ENCODE data around the gene EPB41.

DNA sequence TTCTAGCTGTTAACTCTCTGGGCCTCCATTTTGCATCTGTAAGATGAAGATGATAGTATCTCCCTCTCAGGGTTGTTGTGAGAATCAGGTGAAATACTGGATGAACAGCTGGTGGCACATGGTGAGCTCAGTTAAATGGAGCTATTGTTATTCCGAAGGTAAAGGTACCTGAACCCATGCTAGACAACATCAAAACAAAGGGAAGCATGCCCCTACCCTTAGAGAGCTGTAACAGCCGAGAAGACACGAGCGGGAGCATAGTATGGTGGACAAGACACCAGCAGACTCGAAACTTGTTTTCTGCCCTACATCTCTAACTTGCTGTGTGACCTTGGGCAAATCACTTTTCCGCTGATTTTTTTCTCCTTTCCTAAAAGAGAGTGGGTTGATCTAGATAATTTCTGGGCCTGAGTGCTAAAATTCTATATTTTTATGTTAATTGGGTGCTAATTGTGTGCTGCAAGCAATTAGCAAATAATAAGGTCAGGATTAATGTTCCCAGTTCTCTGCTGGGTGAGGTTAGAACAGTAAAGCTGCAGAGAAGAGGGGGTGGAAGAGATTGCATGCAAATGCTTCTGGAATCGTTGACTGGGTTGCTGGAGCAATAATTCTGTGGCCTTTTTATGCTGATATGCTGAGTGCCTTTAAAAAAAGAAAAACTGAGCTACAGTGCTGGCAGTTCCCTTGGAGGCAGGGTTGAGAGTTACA lies 198.5 kb downstream of the EPB41 start:
- TF ChIP-seq, protein P1, sequence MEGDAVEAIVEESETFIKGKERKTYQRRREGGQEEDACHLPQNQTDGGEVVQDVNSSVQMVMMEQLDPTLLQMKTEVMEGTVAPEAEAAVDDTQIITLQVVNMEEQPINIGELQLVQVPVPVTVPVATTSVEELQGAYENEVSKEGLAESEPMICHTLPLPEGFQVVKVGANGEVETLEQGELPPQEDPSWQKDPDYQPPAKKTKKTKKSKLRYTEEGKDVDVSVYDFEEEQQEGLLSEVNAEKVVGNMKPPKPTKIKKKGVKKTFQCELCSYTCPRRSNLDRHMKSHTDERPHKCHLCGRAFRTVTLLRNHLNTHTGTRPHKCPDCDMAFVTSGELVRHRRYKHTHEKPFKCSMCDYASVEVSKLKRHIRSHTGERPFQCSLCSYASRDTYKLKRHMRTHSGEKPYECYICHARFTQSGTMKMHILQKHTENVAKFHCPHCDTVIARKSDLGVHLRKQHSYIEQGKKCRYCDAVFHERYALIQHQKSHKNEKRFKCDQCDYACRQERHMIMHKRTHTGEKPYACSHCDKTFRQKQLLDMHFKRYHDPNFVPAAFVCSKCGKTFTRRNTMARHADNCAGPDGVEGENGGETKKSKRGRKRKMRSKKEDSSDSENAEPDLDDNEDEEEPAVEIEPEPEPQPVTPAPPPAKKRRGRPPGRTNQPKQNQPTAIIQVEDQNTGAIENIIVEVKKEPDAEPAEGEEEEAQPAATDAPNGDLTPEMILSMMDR (conservative IDR thresholded peaks at IDR 0.05; ENCODE audit: low read depth, low read length), result no peak
- TF ChIP-seq, protein P2, sequence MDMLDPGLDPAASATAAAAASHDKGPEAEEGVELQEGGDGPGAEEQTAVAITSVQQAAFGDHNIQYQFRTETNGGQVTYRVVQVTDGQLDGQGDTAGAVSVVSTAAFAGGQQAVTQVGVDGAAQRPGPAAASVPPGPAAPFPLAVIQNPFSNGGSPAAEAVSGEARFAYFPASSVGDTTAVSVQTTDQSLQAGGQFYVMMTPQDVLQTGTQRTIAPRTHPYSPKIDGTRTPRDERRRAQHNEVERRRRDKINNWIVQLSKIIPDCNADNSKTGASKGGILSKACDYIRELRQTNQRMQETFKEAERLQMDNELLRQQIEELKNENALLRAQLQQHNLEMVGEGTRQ (IDR thresholded peaks at IDR 0.05; ENCODE audit: low read depth, low read length), result no peak
- TF ChIP-seq CEBPB (IDR thresholded peaks at IDR 0.05; ENCODE audit: low read depth, low read length) (no peak), BHLHE40 (IDR thresholded peaks at IDR 0.05; ENCODE audit: low read depth, low read length) (no peak), MXI1 (IDR thresholded peaks at IDR 0.05; ENCODE audit: borderline replicate concordance, low read depth, low read length) (no peak), POLR2A (IDR thresholded peaks at IDR 0.05; ENCODE audit: low read depth, low read length) (no peak), MAZ (IDR thresholded peaks at IDR 0.05; ENCODE audit: borderline replicate concordance, low read depth, low read length) (no peak), CHD1 (IDR thresholded peaks at IDR 0.05; ENCODE audit: low read depth, low read length) (no peak), FOS (IDR thresholded peaks at IDR 0.05; ENCODE audit: low read depth, low read length) (no peak), MAFK (IDR thresholded peaks at IDR 0.05; ENCODE audit: low read depth, low read length) (no peak), SMC3 (IDR thresholded peaks at IDR 0.05; ENCODE audit: low read depth, low read length) (no peak)

Measured in IMR-90 (cell line).